Fibroblast of villous mesenchyme (primary cell): ENCODE data around the gene FXR2. TPM values are rescaled to one million over a fixed set of nuclear protein-coding genes. Genes with fewer than 3 reads are reported as not detected.
"Not testable (repeated sequence)": the region's sequence is repeated elsewhere in the genome, so short reads cannot be mapped to it uniquely, and the experiment has no call there.

Experiments
- DNase-seq: peaks from one replicate; pipeline ENCODE4 v3.0.0-alpha.2; 2010; ENCODE audit warnings: low read depth
- H3K4me3 ChIP-seq: 2 replicates; pipeline ENCODE4 v1.5.1; 2011; ENCODE audit warnings: low read depth, mild to moderate bottlenecking, low read length
- total RNA-seq: library from RNA; depleted of rRNA; stranded (reverse); fragments of >200 nt; gene quantifications from 2 replicates; pipeline ENCODE4 v1.2.3, GENCODE V29; 2012
- TF ChIP-seq, protein P1 (sequence below): IDR thresholded peaks from 2 replicates; pipeline ENCODE4 v1.5.1; 2012; ENCODE audit warnings: low read depth, mild to moderate bottlenecking, low read length; ENCODE audit not compliant: insufficient read depth

The FXR2 gene
- total RNA-seq, 1 donor, result 39.7 TPM

DNA sequence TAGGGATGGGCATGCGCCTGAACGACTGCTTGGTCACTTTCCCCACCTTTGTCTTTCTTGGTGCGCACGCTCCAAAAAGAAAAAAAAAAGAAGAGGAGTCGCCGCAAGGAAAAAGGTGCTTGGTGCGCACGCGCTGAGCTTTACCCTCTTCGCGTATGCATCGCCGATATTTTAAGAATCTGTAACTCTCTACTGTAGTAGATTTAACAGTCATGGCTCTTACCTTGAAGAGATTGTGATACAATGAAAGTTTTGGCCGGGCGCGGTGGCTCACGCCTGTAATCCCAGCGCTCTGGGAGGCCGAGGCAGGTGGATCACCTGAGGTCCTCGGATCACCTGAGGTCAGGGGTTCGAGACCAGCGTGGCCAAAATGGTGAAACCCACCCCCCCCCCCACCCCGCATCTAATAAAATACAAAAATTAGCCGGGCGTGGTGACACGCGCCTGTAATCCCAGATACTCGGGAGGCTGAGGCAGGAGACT, 609 bp upstream of the FXR2 start:
- H3K4me3 ChIP-seq, result peak overlapping the region; percentile 61
- TF ChIP-seq, protein P1, sequence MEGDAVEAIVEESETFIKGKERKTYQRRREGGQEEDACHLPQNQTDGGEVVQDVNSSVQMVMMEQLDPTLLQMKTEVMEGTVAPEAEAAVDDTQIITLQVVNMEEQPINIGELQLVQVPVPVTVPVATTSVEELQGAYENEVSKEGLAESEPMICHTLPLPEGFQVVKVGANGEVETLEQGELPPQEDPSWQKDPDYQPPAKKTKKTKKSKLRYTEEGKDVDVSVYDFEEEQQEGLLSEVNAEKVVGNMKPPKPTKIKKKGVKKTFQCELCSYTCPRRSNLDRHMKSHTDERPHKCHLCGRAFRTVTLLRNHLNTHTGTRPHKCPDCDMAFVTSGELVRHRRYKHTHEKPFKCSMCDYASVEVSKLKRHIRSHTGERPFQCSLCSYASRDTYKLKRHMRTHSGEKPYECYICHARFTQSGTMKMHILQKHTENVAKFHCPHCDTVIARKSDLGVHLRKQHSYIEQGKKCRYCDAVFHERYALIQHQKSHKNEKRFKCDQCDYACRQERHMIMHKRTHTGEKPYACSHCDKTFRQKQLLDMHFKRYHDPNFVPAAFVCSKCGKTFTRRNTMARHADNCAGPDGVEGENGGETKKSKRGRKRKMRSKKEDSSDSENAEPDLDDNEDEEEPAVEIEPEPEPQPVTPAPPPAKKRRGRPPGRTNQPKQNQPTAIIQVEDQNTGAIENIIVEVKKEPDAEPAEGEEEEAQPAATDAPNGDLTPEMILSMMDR, result no peak
- no peak for DNase-seq

DNA sequence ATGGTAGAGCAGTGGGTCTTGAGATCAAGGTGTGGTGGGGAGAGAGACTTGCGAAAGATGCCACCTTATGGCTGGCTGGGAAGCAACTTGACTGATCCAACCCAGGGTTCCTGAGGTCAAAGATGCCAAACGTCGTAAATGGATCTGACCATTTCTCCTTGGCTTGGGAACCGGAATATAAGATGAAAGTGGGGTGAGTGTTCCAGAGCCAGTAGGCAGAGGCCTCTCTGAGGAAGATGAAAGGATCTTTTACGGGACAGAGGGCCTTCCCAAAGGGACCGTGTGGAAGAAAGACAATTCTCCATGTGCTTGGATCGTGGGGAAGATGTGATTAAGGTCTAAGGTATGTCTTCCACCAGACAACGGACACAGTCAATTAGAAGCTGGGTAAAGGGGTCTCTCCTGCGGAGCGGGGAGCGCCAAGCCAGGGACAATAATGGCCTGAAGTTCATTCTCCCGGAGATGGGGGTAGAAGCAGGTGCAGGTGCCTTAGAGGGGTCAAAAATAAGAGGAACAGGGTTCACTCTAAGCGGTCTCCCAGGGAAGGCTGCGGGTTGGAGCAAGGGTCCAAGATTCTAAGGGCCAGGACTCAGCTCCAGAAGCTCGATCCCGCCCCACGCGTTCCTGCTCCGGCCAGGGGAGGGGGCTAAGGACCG, 800 bp downstream of the FXR2 start:
- DNase-seq, result peak; percentile 37
- TF ChIP-seq, protein P1, result peak; percentile 20
- H3K4me3 ChIP-seq, result peak overlapping the region; percentile 88

DNA sequence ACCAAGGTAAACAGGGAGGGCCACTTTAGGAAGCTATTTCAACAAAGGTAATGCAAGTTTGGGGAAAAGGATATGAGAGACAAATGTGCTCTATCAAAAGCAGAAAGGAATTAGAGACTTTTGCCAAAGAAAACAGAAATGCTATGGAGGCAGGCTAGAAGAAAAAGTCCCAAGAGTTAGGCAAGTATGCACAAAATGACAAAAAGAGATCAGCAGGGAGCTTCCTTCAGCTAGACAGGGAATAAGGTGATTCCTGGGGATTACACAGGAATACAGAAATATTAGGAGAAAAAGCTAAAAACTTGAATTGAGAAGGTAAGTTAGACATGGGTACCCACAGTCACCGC, 2.4 kb downstream of the FXR2 start:
- no peak for DNase-seq
- TF ChIP-seq, protein P1, result no peak
- H3K4me3 ChIP-seq, result no peak overlapping the region

DNA sequence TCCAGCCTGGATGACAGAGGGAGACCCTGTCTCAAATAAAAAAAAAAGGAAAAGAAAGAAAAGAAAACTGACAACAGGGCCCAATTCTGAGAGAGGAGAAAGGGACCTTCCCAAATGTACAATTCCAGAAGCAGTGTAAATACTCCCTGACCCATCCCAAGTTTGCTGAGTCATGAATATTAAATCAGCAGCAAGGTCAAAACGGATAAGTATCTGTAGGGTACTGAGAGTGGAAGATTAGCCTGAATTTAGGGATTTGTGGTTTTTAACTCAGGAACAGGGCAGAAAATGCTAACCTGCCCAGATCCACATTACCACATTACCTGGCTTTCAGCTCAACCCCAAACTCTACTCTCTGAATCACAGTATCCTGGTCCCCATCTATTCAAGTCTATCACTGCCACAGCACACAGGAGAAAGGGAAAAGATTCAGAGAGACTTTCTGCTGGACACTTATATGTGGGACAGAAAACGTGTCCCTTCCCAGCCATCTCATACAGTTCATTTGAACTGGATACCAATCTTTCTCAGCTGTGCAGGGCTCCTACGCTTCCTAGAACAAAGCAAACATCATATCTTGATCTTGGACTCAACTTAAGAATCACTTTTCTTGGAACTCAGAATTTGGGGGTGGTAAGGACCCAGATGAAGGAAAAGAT, 2.9 kb downstream of the FXR2 start:
- TF ChIP-seq, protein P1, result no peak
- DNase-seq, result peak; percentile 36
- peak overlapping the region; percentile 12 for H3K4me3 ChIP-seq

DNA sequence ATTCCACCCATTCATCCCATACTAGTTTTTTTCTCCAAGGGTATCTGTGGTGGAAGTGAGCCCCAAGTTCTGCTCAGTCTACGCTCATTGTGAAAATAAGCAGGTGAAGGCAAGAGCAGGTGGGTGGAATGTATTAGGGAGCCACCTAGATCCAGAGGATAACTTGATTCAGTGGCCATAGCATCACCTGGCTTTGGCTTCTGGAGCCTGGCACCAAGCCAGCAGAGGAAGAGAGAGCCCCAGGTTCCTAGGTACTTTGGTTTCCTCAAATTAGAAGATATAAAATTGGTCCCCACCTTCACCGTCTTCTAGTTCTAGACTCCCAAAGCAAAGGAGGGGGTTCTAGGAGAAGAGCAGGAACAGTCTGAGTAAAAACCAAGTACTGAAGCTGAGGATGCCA, 4.1 kb downstream of the FXR2 start:
- DNase-seq, result no peak
- no peak overlapping the region for H3K4me3 ChIP-seq
- TF ChIP-seq, protein P1, result no peak

DNA sequence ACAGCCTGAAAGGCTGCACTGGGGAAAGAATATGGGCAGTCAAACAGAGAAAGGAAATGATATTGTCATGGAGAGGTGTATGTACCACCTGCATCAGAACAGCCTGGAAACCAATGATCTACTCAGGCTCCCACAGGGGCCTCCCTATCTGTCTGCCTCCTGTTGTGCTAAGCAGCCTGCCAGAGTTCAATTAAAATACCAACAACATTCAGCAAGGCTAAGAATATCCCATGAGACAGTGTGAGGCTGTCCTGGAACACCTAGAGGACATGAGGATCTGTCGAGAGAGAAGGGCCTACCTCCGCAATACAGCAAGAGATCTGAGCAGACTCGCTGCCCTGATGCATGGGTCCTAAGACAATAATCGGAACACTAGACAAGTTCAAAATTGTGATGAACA, 8.4 kb downstream of the FXR2 start:
- DNase-seq, result no peak
- no peak overlapping the region for H3K4me3 ChIP-seq
- TF ChIP-seq, protein P1, result no peak

DNA sequence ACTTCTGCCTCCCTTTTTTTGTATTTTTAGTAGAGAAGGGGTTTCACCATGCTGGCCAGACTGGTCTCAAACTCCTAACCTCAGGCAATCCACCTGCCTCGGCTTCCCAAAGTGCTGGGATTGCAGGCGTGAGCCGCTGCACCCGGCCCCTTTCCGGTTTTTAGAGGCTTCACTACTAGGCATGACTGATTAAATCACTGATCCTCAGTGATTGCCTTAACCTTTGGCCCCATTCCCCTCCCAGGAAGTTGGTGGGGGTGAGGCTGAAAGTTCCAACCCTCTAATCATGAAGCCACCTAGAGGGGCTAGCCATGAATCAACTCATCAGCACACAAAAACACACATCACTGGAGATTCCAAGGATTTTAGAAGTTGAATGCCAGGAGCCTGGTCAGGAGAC, 17.1 kb downstream of the FXR2 start:
- not testable (repeated sequence) for H3K4me3 ChIP-seq, DNase-seq
